Glutamatergic neuron (in vitro differentiated cells): ENCODE measurements around the gene ZNF317. TPM values are rescaled to one million over a fixed set of nuclear protein-coding genes. Genes with fewer than 3 reads are reported as not detected.

Experiments used
- DNase-seq: peaks from one replicate; pipeline ENCODE4 v3.0.0; 2022
- H3K27ac Mint-ChIP-seq: one replicate; pipeline ENCODE4 v1.8.0; 2020; ENCODE audit warnings: mild to moderate bottlenecking, mixed read lengths, inconsistent platforms; ENCODE audit not compliant: unreplicated experiment
- H3K27me3 Mint-ChIP-seq: one replicate; pipeline ENCODE4 v1.8.0; 2020; ENCODE audit warnings: mild to moderate bottlenecking, moderate library complexity, mixed read lengths, inconsistent platforms; ENCODE audit not compliant: unreplicated experiment
- H3K36me3 Mint-ChIP-seq: one replicate; pipeline ENCODE4 v1.8.0; 2020; ENCODE audit warnings: mild to moderate bottlenecking, mixed read lengths, inconsistent platforms; ENCODE audit not compliant: unreplicated experiment
- H3K4me1 Mint-ChIP-seq: one replicate; pipeline ENCODE4 v1.8.0; 2020; ENCODE audit warnings: mild to moderate bottlenecking, low read depth, mixed read lengths, inconsistent platforms; ENCODE audit not compliant: unreplicated experiment
- H3K4me3 Mint-ChIP-seq: one replicate; pipeline ENCODE4 v1.8.0; 2020; ENCODE audit warnings: mild to moderate bottlenecking, mixed read lengths, inconsistent platforms; ENCODE audit not compliant: unreplicated experiment
- H3K9me3 Mint-ChIP-seq: one replicate; pipeline ENCODE4 v1.8.0; 2020; ENCODE audit warnings: mild to moderate bottlenecking, moderate library complexity, mixed read lengths, inconsistent platforms; ENCODE audit not compliant: unreplicated experiment
- total RNA-seq: library from RNA; stranded (reverse); fragmentation: NEBNext Ultra II Directional; extraction: Animal tissue kit (Norgen Biotek cat#: 25700); gene quantifications from one replicate; pipeline ENCODE4 v1.2.1, GENCODE V29; 2021; ENCODE audit not compliant: unreplicated experiment
- TF ChIP-seq, protein P1 (sequence below): fragments of 200-600 bp; sonication (generic); IDR thresholded peaks from one replicate; pipeline ENCODE4 v1.5.0; 2021; ENCODE audit not compliant: partially characterized antibody, unreplicated experiment

The ZNF317 gene
- total RNA-seq, 1 donor from 2014 or later: 36.8 TPM

GRCh38 chr19:9151367-9151766 is 11.2 kb downstream of the ZNF317 start:
- TF ChIP-seq, protein P1, sequence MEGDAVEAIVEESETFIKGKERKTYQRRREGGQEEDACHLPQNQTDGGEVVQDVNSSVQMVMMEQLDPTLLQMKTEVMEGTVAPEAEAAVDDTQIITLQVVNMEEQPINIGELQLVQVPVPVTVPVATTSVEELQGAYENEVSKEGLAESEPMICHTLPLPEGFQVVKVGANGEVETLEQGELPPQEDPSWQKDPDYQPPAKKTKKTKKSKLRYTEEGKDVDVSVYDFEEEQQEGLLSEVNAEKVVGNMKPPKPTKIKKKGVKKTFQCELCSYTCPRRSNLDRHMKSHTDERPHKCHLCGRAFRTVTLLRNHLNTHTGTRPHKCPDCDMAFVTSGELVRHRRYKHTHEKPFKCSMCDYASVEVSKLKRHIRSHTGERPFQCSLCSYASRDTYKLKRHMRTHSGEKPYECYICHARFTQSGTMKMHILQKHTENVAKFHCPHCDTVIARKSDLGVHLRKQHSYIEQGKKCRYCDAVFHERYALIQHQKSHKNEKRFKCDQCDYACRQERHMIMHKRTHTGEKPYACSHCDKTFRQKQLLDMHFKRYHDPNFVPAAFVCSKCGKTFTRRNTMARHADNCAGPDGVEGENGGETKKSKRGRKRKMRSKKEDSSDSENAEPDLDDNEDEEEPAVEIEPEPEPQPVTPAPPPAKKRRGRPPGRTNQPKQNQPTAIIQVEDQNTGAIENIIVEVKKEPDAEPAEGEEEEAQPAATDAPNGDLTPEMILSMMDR: no peak
- Mint-ChIP-seq H3K4me1 (no peaks in the 10 kb centered on the region), H3K4me3 (no peak overlapping the region), H3K36me3 (peaks cover 79% of the 10 kb centered on the region), H3K27me3 (peaks cover 2% of the 10 kb centered on the region), H3K27ac (no peak overlapping the region), H3K9me3 (peaks cover 32% of the 10 kb centered on the region)
- no peak for DNase-seq

DNA sequence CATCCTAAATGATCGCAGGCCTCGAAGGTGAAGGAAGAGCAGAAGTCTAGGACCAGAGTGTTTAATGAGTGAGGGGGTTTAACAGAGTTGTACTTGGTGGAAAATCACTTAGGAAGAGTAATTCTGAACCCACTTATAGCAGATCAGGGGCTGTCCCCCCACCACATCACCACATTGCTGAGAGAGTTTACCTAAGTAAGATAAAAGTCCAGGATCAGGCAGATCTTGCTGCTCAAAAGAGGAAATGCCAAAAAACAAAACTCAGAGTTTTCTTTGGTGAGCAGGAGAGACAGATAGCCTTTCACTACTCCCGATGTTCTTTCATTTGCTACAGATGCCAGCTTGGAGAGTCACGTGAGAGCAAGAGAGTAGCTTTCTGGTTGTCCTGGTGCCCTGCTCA is 15.4 kb downstream of the ZNF317 start:
- no peak overlapping the region for H3K27ac Mint-ChIP-seq
- H3K9me3 Mint-ChIP-seq: peaks cover 37% of the 10 kb centered on the region
- no peaks in the 10 kb centered on the region for H3K4me1 Mint-ChIP-seq
- no peak for DNase-seq
- peaks cover 8% of the 10 kb centered on the region for H3K27me3 Mint-ChIP-seq
- H3K4me3 Mint-ChIP-seq: no peak overlapping the region
- TF ChIP-seq, protein P1: no peak
- peaks cover 74% of the 10 kb centered on the region for H3K36me3 Mint-ChIP-seq

DNA sequence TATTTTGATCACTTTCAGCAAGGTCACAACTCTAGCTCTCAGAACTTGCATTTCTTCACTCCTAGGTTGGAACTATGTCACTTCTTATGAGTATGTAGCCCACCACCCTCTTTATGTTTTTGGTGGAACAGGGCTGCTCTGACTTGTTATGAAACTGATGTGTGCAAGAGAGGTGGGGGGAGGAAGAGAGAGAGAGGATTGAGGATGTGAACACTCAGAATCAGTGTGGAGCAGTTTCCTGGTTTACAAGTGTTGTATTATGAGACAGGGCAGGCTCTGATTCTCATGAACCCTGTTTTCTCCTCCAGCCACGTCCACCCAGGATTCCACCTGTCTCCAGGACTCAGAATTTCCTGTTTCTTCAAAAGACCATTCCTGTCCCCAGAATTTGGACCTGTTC is 16.1 kb downstream of the ZNF317 start:
- H3K4me1 Mint-ChIP-seq: no peaks in the 10 kb centered on the region
- TF ChIP-seq, protein P1: no peak
- H3K36me3 Mint-ChIP-seq: peaks cover 74% of the 10 kb centered on the region
- no peak overlapping the region for H3K27ac Mint-ChIP-seq
- no peak overlapping the region for H3K4me3 Mint-ChIP-seq
- no peak for DNase-seq
- H3K9me3 Mint-ChIP-seq: peaks cover 41% of the 10 kb centered on the region
- peaks cover 8% of the 10 kb centered on the region for H3K27me3 Mint-ChIP-seq

DNA sequence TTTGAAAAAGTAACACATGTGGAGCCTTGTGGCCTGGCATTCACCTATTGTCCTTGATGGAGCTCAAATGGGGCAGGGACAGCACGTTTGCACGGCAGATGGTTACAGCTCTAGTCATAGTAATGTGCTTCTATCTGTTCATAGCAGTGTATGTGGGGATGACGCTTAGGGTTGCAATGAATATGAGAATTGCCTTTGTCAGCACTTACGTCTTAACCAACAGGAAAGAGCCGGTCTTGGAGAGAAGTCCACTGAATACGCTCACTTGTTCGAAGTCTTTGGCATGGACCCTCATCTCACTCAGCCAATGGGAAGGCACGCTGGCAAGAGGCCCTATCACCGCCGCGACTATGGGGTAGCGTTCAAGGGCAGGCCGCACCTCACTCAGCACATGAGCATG is 19.7 kb downstream of the ZNF317 start:
- H3K27me3 Mint-ChIP-seq: peaks cover 5% of the 10 kb centered on the region
- TF ChIP-seq, protein P1: no peak
- peaks cover 28% of the 10 kb centered on the region for H3K9me3 Mint-ChIP-seq
- H3K36me3 Mint-ChIP-seq: peaks cover 76% of the 10 kb centered on the region
- no peak for DNase-seq
- no peak overlapping the region for H3K4me3 Mint-ChIP-seq
- H3K4me1 Mint-ChIP-seq: no peaks in the 10 kb centered on the region
- no peak overlapping the region for H3K27ac Mint-ChIP-seq

DNA sequence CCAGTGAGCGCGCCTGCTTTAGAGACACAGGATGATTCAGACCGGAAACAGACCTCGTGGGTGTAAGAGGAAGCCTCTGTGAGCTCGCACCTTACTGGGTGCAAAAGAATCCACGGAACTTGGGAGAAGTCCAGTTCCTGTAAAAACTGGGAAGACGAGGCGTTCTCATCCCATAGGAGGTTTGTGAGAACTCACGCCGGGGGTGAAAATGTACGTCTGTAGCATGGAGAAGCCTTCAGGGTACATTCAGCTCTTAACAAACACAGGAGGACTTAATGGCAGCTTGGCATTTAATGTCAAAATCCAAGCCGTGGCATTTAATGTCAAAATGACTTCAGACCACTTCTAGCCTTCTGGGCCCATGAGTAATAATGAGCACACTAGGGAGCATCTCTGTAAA is 21.2 kb downstream of the ZNF317 start:
- Mint-ChIP-seq H3K36me3 (peaks cover 70% of the 10 kb centered on the region), H3K4me3 (no peak overlapping the region), H3K4me1 (no peaks in the 10 kb centered on the region), H3K27ac (no peak overlapping the region), H3K9me3 (peaks cover 27% of the 10 kb centered on the region), H3K27me3 (peaks cover 5% of the 10 kb centered on the region)
- TF ChIP-seq, protein P1: no peak
- no peak for DNase-seq
